GM18951 (cell line): ENCODE measurements around the gene LRP1B.

Source experiments
- POLR2A ChIP-seq: IDR thresholded peaks from 4 replicates; pipeline ENCODE4 v1.6.1; 2011; ENCODE audit warnings: mild to moderate bottlenecking; ENCODE audit not compliant: insufficient read length, insufficient read depth; ENCODE audit errors: extremely low read depth
- in situ Hi-C: fragments of 300-500 bp; cut with MboI; formaldehyde crosslinking; loops from one replicate; pipeline ENCODE4 v1.12.0; 2022; ENCODE audit warnings: low sequenced_read_pairs, mixed read lengths, inconsistent platforms; ENCODE audit not compliant: unreplicated experiment

The LRP1B gene

DNA sequence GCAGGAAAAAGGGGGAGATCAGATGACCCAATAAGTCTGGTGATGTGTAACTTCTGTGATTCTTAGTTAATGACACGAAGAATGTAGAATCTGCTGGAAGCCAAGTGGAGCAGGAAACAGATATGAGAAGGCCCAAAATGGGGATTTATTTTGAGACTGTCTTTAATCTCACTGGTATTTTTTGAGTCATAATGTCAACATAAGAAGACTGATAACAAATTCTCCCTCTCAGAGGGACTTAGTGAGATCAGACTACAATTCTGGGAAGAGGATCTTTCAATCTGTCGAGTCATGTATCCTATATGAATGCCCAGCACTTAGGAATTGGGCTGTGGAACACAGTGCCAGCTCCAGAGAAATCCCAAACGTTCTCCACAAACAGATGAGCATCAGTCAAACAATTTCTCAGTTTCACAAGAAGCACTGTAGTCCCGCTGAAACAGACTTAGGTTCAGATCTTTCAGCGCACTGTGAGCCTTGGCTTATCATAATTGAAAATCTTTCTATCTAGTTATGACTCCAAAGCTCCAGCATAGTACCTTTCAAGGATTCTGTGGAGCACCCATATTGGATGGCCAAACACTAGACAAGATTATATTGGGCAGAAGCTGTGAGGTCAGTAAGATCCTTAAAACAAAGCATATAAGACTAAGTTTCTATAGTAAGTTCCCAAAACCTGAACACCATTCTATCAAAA is 738.2 kb downstream of the LRP1B start:
- TF ChIP-seq POLR2A: no peak
- in situ Hi-C loops: no loop called here

DNA sequence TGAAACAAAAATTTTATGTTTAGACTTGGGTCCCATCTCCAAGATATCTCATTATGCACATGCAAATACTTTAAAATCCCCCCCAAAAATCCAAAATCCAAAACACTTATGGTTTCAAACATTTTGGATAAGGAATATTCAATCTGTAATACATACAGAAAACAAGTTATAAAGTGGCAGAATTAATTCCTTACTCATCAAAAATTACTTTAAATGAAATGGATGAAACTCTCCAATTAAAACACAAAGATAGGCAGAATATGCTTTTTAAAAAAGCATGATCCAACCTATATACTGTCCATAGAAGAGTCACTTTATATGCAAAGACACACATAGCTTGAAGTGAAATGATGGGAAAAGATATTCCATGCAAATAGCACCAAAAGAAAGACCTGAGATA is 744.6 kb downstream of the LRP1B start:
- in situ Hi-C loops: no loop called here
- no peak for TF ChIP-seq POLR2A

DNA sequence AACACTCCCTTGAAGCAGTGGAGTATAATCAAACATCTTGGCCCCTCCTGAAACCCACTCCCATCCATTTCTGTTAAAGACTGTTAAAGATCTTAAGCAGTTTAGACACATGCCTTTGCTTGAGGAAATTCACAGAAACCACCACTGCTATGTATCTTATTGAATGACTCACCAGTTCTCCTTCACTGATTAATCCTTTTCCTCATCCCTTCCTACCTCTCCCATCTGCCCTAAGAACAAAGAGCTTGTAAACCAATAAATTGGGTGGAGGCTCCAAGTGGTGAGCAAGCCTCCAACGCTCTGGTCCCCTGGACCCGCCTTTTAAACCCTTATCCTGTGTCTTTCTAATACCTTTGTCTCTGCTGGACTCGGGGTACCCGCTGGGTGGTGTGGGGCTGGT is 746.1 kb downstream of the LRP1B start:
- in situ Hi-C loops: no loop called here
- no peak for TF ChIP-seq POLR2A

GRCh38 chr2:141381946-141382345 is 748.9 kb downstream of the LRP1B start:
- in situ Hi-C loops: no loop called here

DNA sequence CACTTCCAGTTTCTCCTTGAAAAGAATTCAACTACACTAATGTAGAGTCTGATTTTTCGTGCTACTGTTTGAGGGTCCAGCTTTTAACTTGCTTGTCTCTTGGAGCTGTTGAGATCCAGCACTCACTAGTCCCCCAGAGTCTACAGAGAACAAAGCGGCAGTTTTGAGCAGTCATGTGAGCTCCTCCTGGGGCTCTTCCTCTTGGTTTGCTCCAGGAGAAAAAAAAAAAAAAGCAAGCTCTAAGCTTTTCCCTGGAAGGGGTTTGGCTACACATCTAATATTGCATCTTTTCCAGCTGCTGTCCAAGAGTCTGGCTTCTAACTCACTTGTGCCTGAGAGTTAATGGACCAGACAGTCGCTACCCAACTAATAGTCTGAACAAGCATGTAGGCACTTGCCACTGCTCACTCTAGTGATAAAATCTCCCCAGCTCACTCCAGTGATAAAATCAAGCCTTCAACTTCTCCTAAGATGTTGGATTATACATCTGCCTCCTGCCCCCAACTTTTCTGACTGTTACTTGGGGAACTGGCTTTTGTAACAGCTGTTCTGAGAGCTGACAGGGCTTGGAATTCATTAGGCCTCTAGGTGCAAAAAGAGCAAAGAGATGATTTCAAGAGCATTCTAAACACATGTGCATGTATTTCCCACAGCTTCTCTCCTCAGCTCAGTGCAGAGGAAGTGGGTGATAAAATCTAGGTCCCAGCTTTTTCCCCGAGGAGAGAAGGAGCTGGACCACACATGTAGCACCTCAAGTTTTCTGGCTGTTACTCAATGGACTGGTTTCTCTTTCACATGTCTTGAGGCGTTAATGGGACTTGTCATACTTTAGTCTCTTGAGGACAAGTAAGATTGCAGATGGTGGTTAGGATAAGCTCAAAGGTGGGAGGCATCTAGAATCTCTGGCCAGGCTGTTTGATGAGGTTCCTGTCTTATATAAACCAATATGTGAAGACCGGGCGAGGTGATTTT is 750.5 kb downstream of the LRP1B start:
- in situ Hi-C loops: no loop called here
- TF ChIP-seq POLR2A: no peak

More at GRCh38 chr2:141381946-141382345, 748.9 kb downstream of the LRP1B start:
- TF ChIP-seq POLR2A: no peak

- no peak for TF ChIP-seq POLR2A
- in situ Hi-C loops: no loop called here
These were observed 766.0 kb downstream of the LRP1B start for GRCh38 chr2:141364821-141365220.

DNA sequence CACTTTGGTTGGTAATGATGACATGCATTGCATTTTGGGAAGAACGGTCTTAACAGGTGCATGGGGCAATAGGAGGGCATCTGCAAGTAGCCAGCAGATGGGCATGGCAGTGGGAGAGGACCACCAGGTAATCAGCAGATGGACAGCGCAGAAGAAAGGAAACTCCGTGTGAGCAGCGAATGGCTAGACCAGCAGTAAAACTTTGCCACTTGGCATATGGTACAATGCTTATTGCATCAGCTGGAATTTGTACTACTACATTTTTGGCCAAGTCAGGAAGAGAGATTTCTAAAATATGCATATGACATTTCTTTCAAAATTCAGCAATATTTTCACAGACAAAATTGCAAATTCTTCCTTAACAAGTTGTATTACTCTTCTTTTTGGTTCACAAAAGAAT is 768.5 kb downstream of the LRP1B start:
- in situ Hi-C loops: no loop called here
- no peak for TF ChIP-seq POLR2A

DNA sequence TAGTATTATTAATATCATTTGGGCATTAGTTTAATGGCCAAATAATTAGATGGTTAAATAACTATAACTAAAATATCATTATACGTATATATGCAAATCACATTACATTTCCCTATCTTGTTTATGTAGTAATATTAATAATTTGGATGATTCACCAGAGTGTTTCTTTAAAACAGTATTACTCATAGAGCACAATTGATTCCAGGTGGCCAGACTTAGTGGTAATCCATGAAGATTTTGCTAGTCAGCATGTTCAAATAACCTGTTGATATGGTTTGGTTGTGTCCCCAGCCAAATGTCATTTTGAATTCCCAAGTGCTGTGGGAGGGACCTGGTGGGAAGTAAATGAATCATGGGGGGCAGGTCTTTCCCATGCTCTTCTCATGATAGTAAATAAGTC is 782.3 kb downstream of the LRP1B start:
- in situ Hi-C loops: no loop called here
- TF ChIP-seq POLR2A: no peak

DNA sequence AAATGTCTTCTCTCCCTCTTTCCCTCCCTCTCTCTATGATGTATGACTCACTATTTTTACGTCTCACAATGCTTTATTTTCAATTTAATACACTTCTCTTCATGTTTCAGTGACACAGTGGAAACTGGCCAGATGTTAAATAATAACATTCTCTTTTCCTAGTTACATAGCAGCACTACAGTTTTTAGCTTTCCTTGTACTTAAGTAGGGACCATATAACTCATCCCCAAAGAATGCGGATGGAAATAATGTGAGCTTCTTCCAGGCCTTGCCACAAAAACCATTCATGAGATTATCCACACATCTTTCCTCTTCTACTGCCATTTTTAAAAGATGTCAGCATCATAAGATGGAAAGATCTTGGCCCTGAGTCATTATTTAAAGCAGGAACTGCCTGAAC is 789.4 kb downstream of the LRP1B start:
- no peak for TF ChIP-seq POLR2A
- in situ Hi-C loops: no loop called here

DNA sequence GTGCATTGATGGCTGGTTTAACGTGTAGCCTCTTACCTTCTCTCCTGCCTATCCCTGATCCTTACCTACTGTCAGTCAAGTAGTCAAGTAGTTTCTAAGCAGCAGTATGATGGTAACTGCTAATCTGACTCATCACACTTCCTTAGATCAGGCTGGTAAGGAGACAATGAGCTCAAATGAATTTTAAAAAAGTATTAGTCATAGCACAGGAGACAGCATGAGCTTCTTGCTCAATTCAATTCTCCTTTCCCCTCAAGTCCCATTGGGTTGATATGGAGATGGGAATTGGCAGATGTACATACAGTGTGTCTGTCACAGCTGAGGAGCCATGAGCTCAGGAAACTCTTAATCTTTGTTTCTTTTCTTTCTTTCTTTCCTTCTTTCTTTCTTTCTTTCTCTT is 799.7 kb downstream of the LRP1B start:
- in situ Hi-C loops: no loop called here
- no peak for TF ChIP-seq POLR2A

DNA sequence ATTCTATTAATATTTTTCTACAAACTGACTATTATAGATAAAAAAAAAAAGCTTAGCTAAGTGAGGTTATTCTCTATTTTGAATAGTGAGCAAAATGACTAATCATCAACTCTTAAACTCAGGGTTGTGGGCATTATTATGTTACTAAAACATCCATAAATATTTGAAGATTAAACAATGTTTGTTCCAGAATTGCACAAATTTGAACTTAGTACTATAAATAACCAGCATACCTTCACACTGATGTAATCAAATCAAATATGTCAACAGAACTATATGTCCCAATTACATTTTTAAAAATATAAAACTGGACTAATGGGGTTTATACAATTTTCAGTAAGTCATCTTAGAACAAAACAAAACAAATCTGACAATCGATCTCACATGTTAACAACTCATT is 800.9 kb downstream of the LRP1B start:
- in situ Hi-C loops: no loop called here
- TF ChIP-seq POLR2A: no peak

DNA sequence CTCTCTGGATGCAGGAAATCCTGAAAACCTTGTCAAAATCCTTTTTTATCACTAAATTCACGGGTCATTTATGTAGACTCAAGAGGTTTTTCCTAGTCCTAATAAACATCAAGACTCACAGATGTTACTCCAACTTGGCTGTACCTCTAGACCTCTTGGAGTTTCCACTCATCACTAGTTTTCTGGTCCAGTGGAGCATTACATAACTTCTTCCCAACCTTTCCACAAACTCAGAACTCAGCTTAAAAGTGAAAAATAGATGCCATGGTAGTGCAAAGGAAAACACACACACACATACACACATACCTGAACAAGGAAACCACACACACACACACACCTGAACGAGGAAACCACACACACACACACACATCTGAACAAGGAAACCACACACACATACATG is 807.2 kb downstream of the LRP1B start:
- TF ChIP-seq POLR2A: no peak
- in situ Hi-C loops: no loop called here

- in situ Hi-C loops: no loop called here
- TF ChIP-seq POLR2A: no peak
These were observed 812.8 kb downstream of the LRP1B start for GRCh38 chr2:141317986-141318385.

- in situ Hi-C loops: no loop called here
- no peak for TF ChIP-seq POLR2A
These were observed 814.2 kb downstream of the LRP1B start for GRCh38 chr2:141316606-141317005.

GRCh38 chr2:141316103-141316502 is 814.7 kb downstream of the LRP1B start:
- no peak for TF ChIP-seq POLR2A
- in situ Hi-C loops: no loop called here
